ENCODE results near the gene GDPD2.

Gene GDPD2

DNA sequence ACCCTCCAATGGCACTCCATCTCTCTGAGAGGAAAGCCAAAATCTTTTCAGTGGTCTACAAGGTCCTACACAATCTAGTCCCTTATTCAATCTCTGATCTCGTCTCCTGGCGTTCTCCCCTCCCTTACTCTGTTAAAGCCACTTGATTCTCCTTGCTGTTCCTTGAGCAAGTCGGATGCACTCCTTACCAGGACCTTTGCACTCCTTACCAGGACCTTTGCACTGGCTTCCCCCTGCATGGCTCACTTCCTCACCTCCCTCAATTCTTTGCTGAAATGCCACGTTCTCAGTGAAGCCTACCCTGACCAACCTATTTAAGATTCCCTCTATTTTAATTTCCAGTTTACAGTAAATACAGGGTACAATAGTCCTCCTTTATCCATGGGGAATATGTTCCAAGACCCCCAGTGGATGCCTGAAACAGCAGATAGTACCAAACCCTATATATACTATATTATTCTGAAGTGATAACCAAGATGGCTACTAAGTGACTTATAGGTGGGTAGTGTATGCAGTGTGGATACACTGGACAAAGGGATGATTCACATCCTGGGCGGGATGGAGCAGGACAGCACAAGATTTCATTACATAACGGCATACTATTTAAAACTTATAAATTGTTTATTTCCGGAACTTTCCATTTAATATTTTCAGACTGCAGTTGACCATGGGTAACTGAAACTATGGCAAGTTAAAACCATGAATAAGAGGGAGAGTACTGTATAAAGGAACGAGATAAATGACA is 15.0 kb downstream of the GDPD2 start:
- no peak for FAIRE-seq

DNA sequence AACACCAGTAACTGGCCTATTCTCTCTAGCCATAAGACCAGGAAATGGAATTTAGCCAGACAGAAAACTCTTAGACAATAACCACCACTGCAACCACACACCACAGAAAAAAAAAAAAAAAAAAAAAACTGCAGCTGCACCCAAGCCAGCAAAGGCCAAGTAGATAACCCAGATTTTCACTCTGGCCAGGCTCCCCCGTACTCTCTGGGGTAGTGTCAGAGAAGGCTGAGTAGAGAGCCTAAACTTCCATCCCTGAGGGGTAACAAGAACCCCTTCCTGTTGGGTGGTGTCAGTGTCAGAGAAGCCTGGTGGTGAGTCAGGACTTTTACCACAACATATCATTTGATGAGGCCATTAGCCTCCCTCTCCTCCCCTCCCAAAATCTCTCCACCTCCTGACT is 15.9 kb downstream of the GDPD2 start:
- no peak for FAIRE-seq

DNA sequence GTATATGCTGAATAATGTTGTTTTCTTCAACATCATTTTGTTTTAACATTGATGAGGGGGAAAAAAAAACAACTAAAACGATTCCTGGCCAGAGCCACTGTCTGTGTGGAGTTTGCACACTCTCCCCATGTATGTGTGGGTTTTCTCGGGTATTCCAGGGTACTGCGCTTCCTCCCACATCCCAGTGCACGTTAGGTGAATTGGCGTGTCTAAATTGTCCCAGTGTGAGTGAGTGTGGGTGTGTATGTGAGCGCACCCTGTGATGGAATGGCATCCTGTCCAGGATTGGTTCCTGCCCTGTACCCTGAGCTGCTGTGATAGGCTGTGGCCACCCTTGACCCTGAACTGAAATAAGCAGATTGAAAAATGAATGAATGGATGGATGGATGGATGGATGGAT is 19.1 kb downstream of the GDPD2 start:
- FAIRE-seq, result no peak

DNA sequence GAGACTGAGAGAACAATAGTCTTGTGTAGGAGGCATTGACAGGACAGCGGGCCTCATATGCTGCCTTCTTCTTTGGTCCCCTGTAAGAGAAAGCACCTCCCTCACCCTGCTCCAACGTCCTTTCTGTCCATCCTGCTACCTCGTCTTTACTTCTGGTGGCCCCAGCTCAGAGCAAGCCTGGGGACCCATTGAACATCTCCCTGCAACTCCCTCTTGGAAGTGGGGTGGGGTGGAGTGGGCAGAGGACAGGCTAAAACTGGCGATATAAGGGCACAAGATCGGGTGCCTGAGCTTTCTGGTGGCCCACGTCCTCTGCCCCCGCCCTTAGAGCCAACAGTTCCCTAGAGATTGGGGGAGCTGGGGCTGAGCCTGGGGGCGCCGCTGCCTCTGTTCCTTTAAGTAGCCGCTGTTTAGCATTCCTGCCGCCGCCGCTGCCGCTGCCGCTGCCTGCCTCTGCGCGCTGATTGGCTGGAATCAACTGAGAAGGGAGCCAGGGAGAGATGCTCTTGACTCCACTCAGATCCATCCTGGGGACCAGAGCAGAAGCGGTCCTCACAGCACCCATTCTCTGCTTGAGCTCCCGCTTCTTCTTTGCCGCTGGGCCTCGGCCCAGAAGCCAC is 21.3 kb downstream of the GDPD2 start, which contains the start of gene DLG3:
DLG3 (plus strand) TSS at position 510 of the 620 bp plus-strand sequence. CDS start 367 bp downstream, outside the sequence.
- no peak for FAIRE-seq

DNA sequence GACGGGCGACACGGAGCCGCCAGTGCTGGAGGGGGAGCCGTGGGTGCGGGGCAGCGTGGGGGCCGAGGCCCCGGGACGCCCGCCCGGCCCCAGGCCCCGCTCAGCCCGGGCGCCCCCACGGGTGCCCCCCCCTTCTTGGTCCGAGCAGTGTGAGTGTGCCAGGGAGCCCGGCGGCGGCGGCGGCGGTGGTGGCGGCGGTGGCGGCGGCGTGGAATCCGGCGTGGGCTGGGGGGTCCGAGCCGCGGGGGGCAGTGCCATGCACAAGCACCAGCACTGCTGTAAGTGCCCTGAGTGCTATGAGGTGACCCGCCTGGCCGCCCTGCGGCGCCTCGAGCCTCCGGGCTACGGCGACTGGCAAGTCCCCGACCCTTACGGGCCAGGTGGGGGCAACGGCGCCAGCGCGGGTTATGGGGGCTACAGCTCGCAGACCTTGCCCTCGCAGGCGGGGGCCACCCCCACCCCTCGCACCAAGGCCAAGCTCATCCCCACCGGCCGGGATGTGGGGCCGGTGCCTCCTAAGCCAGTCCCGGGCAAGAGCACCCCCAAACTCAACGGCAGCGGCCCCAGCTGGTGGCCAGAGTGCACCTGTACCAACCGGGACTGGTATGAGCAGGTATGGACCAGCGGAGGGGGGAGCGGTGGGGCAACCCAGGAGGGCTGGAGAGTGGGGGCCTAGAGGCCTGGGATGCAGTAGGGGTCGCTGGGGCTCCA is 22.0 kb downstream of the GDPD2 start:
- FAIRE-seq, result no peak

DNA sequence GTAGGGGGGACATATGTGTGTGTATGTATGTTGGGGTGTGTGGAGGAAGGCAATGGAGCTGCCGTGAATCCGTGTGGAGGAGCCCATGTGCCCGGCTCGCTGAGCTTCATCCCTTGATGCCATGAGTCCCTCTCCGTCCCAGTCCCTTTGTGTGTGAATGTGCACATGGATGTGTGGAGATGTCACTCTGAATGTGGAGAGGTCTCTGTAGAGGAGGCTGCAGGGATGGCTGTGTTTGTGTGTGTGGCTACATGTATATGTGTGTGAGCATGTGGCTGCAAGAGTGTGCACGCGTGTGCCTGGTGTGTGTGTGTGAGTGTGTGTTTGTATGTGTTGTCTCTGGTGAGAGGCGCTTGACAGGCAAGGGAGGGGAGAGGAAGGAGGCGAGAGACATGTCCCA is 22.8 kb downstream of the GDPD2 start:
- FAIRE-seq, result no peak

DNA sequence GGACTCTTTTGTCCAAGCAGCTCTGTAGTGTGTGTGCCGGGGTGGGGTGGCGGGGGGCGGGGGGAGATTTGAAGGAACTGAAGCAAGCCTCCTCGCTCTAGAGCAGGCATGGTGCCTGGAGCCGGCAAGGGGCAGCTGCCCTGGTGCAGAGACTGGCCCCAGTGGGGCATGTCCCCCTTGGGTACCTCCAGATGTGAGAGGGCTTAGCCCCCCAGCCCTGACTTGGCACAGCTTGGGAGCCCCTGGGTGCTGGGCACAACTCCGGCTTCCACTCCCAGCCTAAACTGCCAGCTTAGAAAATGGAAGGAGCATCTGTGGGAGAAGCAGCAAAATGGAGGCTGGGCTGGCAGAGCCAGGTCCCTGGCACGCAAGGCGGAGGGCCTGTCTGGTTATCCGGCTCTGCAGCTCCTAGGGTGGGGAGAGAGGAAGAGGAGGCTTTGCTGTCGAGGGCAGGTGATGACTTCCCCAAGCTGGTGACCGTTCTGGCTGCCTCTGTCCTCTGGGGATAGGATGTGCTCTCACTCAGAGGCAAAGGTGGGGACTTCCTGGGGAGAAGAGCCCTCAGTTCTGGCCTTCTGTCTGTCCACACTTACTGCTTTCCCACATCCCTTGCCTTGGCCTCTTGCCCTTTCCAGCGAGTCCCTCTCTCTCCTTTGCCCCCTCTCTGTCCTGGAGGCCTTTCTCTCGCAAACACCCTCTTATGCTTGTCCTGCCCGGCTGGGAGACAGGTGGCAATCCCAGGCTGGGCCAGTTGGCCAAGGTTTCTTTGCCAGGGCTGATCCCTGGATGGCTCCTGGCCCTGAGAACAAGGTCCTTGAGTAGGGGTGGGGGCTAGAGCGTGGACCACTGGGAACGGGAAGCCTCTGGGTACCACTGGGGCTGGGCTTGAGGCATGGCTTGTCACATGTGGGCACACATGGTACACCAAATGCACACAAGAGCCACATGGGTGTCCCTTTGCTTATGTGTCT is 23.6 kb downstream of the GDPD2 start:
- FAIRE-seq, result no peak

DNA sequence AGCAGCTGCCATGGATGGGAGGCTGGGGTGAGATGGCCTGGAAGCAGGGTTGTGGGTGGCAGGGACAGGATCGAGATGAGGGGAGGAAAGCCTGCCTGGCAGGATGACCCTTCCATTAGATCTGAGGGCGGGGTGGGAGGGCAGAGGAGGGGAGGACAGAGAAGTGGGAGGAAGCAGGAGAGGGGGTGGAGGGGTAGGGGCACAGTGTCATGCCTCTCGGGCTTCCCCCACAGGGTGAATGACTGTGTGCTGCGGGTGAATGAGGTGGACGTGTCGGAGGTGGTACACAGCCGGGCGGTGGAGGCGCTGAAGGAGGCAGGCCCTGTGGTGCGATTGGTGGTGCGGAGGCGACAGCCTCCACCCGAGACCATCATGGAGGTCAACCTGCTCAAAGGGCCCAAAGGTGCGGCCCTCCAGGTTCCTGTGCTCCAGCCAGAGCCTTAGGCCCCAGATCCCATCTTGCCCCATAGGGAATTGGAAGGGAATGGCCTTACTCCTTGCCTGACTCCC is 26.4 kb downstream of the GDPD2 start:
- FAIRE-seq, result no peak

DNA sequence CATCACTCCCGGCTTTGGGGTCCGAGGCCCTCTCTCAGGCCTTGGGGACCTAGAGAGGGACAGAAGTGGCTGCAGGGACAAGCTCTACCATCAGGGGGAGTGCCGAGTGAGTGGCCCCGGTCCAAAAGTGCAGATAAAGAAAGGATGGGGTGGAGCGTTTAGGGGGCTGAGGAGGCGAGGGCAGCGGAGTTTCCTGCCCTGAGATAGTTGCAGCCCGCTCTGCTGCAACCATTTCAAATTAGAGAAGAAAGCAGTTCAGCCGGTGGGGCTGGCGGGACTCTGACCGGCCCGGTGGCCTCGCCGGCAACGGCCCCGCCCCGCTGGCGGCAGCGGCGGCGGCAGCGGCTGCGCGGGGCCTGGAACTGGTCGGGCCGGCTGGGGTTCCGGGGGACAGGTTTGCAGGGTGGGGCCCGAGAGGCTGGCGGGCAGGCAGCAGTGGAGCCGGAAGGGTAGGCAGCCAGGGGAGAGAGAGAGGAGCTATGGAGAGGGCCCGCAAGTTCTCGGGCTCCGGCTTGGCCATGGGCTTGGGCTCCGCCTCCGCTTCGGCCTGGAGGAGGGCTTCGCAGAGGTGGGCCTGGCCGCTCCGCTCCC is 29.1 kb downstream of the GDPD2 start:
- no peak for FAIRE-seq

DNA sequence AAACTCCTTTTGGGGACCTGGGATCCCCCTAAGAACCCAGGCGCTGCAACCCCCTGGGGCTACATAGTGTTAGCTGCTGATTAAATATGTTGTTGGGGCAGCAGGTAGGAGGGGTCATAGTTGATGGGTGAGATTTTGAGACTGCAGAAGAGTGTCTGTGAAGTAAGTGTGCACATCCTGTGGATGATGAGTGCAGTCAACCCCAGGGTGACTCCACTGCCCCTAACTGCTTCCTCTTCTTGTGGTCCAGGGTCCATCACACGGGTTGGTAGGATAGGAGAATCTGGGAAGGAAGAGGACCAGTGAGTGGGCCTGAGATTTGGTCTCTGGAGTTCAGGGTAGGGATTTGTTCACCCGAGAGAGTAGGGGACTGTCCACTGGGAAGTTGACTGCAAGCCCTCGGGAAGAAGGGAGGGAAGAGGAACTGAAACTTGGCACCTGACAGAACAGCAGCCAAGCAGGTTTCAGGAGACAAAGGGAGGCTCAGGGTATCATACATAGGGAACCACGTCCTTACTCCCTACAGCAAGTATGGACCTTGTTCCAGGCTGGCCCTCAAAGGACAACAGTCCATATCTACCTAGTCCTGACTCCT is 30.0 kb downstream of the GDPD2 start:
- no peak for FAIRE-seq

DNA sequence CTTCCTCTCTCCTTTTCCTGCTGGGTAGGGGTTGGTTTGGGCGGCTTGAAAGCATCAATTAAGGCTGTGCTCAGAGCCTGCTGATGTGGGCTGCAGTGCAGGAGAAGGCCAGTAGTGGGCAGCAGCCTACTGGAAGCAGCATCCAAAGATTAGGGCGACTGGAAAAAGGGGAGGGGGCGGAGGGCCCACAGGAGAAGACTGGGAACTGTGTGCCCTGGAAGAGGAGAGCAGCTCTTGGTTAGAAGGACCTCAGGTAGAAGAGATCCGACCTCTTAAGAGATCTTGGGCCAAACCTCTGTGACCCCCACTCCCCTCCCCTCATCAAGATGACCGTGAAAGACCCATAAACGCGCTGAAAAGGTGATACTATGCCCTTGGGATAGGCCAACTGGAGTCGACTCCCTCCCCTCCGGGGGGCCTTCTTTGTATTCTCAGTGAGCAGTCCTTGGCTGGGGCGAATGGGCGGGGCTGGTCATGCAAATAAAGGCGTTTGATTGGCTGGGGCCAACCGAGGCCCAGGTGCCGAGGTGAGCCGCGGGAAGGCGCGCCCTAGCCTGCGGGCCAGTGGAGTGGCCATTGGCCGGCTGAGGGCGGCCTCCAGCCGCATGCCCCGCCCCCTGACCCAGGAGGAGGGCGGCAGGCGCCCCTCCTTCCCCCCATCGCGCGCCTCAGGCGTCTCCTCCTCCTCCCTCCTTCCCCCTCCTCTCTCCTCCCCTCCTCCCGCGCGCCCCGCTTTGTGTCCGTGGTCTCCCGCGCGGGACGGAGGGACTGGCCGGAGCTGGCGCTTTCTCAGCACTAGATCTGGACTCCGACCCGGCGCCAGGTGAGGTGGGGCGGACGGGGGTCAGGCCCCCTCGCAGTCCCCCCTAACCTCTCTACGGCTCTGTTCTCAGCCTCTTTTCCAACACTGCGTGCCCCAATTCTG is 31.6 kb downstream of the GDPD2 start:
- FAIRE-seq, result no peak

DNA sequence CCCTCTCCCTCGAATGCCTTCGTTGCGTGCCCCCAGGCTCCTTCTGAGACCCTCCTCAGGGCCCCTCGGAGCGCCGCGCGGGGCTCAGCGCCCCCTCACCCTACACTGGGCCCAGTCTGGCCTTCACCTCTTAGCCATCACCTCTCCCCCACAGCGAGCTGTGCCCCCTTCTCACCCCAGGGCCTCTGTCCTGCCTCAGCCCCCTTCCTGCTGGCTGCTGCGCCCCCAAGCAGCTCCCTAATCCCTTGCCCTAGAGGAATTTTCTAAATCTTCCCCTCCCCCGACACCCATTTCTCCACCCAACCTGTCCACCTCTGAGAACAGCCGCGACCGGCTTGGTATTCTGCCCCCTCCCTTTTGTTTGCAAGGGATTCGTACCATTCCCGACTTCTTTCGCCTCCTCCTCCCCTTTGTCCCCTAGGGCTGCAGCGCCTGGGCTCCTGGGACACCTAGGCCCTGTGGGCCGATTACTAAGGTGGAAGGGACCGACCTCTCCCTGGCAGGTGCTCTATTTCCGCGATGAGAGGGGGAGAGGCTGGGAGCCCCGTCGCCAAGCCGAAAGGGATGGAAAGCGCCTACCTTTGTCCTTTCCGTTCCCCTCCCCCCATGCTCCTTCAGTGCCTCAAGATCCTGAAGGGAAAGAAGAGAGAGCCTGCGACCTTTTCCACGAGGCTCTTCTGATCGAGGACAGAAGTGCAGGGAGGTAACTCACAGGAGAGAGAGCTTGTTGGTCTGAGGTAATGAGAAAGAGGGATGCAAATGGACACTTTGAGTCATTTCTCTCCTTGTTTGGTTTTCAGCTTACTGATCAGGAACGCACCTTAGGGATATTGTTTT is 32.5 kb downstream of the GDPD2 start:
- no peak for FAIRE-seq

DNA sequence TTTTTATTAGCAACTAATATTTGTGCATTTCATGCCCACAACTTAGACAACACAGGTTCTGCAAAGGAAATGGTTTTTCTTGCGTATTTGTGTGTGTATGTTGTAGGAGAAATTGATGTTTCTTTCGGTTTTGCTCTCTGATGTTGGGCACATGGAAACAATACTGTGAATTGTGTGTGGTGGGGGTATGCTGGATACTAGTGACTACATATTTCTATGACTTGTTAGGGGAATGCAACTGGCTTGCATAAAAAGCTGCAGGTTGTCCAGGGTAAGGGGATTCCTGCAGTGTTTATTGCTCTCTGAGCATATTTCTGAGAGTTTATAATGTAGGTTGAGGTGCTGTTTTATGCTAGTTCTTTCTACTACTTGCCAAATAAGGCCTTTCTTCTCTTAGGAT is 33.1 kb downstream of the GDPD2 start:
- FAIRE-seq, result peak; percentile 62

DNA sequence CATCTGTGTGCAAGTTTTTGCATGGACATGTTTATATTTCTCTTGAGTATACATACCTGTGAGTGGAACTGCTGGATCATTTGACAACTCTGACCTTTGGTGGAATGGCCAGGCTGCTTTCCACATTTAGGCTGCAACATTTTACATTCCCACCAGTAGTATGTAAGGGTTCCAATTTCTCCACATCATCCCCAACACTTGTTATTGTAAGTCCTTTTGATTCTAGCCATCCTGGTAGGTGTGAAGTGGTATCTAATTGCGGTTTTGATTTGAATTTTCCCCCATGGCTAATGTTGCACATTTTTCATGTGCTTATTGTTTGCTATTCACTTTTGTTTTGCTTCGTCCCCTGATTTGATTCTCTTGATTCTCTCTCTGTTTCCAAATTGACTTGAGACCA is 37.9 kb downstream of the GDPD2 start:
- no peak for FAIRE-seq

DNA sequence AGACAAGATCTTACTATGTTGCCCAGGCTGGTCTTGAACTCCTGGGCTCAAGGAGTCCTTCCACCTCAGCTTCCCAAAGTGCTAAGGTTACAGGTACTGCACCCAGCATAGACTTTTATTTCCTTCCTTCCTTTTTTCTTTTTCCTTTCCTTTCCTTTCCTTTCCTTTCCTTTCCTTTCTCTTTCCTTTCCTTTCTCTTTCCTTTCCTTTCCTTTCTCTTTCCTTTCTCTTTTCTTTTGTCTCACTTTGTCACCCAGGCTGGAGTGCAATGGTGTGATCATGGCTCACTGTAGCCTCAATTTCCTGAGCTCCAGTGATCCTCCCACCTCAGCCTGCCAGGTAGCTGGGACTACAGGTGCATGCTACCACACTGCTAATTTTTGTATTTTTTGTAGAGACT is 40.9 kb downstream of the GDPD2 start:
- FAIRE-seq, result no peak

DNA sequence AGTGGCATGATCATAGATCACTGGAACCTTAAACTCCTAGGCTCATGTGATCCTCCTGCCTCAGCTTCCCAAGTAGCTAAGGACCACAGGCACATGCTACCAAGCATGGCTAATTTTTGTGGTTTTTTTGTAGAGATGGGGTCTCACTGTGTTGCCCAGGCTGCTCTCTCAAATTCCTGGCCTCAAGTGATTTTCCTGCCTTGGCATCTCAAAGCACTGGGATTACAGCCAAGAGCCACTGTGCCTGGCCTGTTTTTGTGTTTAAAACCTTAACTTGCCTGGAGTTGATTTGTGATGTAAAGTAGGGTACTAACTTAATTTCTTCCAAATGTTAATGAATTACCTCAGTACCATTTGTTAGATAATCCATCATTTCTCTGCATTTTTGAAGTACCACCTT is 43.9 kb downstream of the GDPD2 start:
- no peak for FAIRE-seq

DNA sequence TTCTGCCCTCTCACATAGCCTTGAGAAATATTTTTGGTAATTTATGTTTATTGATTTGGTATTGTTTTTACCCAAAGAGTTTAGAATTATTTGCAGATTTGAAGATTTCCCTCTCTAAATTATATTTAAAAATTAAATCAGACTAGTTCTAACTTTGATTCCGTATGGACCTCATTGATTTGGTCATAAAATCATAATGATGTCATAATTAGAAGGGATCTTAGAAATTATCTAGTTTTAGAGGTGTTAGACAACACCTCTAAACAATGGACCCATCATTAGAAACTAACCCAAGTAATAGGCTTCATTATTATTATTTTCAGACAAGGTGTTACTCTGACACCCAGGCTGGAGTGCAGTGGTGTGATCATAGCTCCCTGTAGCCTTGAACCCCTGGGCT is 45.6 kb downstream of the GDPD2 start:
- no peak for FAIRE-seq

DNA sequence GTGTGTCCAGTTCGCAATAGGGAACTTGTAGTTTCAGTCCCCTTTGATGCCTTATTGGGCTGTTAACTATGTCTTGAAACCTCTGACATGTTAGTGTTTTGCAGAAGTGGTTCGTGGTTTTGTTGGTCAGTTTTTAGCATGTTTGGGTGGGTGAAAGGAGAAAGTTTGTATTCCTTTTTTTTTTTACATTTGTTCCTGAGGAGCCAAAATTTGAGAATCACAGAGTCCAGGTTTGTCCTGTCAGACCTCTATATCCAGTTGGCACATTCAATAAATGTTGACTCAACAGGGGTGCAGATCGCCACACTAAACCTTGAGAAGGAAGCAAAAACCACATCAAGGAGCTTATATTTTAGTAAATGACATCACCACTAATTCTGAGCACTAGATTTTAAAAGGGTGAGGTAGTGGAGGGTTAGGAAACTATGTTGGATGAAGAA is 47.8 kb downstream of the GDPD2 start:
- no peak for FAIRE-seq

DNA sequence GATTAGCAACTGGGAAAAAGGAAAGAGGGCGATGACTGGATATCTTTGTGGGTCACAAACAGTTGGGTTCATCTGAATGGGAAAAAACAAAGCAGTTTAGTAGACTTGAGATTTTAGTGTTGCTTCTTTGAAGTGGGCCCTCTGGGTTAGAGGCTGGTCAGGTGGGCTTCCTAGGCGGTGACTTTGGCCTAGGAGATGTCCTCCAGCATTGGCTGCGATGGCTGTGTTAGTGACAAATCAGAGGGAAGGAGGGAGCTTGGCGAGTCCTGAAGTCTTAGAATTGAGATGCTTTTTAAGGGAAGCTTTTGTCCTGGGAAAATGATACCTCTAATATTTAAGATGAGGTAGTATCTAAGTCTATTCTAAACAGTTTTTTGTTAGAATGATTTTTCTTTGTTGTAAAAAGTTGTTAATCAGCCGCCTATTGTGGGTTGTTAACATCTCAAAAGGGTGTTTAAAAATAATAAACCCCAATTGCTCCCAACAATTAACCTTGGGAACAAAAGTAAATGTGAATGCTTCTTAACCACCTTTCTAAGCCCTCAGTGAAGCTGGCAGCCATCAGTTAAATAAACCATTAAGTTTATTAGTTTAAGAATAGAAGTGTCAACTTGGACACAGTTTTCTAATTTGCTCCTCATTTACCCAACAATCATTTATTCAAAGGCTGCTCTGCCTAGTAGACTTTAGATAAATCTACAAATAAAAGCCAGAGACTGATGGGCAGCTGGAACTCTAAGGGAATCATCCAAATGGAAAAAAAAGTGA is 53.2 kb downstream of the GDPD2 start:
- FAIRE-seq, result peak; percentile 45

Data from islet of Langerhans (tissue), 1 donor.